Endothelial cell (in vitro differentiated cells): Measurements from ENCODE around the gene ZNF174. TPM values are rescaled to one million over a fixed set of nuclear protein-coding genes. Genes with fewer than 3 reads are reported as not detected.

ENCODE experiments used
- DNase-seq: peaks from one replicate; pipeline ENCODE4 v3.0.0; 2021; ENCODE audit warnings: low spot score
- H3K27ac Mint-ChIP-seq: one replicate; pipeline ENCODE4 v1.8.0; 2021; ENCODE audit warnings: mixed read lengths, inconsistent platforms; ENCODE audit not compliant: unreplicated experiment
- H3K27me3 Mint-ChIP-seq: one replicate; pipeline ENCODE4 v1.8.0; 2021; ENCODE audit warnings: mild to moderate bottlenecking, moderate library complexity, mixed read lengths, inconsistent platforms; ENCODE audit not compliant: unreplicated experiment
- H3K36me3 Mint-ChIP-seq: one replicate; pipeline ENCODE4 v1.8.0; 2021; ENCODE audit warnings: mild to moderate bottlenecking, low read depth, mixed read lengths, inconsistent platforms; ENCODE audit not compliant: unreplicated experiment
- H3K4me1 Mint-ChIP-seq: one replicate; pipeline ENCODE4 v1.8.0; 2021; ENCODE audit warnings: mild to moderate bottlenecking, mixed read lengths, inconsistent platforms; ENCODE audit not compliant: unreplicated experiment
- H3K4me3 Mint-ChIP-seq: one replicate; pipeline ENCODE4 v1.8.0; 2021; ENCODE audit warnings: mild to moderate bottlenecking, mixed read lengths, inconsistent platforms; ENCODE audit not compliant: unreplicated experiment
- H3K9me3 Mint-ChIP-seq: one replicate; pipeline ENCODE4 v1.8.0; 2021; ENCODE audit warnings: mixed read lengths, inconsistent platforms; ENCODE audit not compliant: unreplicated experiment
- CTCF ChIP-seq: fragments of 200-600 bp; sonication (generic); IDR thresholded peaks from one replicate; pipeline ENCODE4 v1.5.0; 2021; ENCODE audit warnings: antibody characterized with exemption; ENCODE audit not compliant: unreplicated experiment
- total RNA-seq: library from RNA; stranded (reverse); fragmentation: NEBNext Ultra II Directional; extraction: Animal tissue kit (Norgen Biotek cat#: 25700); gene quantifications from one replicate; pipeline ENCODE4 v1.2.1, GENCODE V29; 2021; ENCODE audit not compliant: unreplicated experiment

ZNF174 gene
- total RNA-seq, 1 donor from 2014 or later = 10.3 TPM

- no peaks in the 10 kb centered on the region for H3K4me1 Mint-ChIP-seq
- no peak overlapping the region for H3K27ac Mint-ChIP-seq
- peaks cover 40% of the 10 kb centered on the region for H3K36me3 Mint-ChIP-seq
- TF ChIP-seq CTCF = no peak
- peaks cover 12% of the 10 kb centered on the region for H3K27me3 Mint-ChIP-seq
- no peak overlapping the region for H3K4me3 Mint-ChIP-seq
- peaks cover 41% of the 10 kb centered on the region for H3K9me3 Mint-ChIP-seq
- DNase-seq = no peak
Measured at GRCh38 chr16:3377917-3378316, 23.1 kb upstream of the ZNF174 start.

GRCh38 chr16:3383045-3383448, 18.0 kb upstream of the ZNF174 start:
- Mint-ChIP-seq H3K36me3 (peaks cover 81% of the 10 kb centered on the region), H3K4me1 (no peaks in the 10 kb centered on the region), H3K9me3 (peaks cover 53% of the 10 kb centered on the region), H3K4me3 (peak overlapping the region; percentile 42), H3K27ac (no peak overlapping the region), H3K27me3 (peaks cover 13% of the 10 kb centered on the region)
- no peak for TF ChIP-seq CTCF
- DNase-seq = no peak

- Mint-ChIP-seq H3K27ac (no peak overlapping the region), H3K4me1 (no peaks in the 10 kb centered on the region), H3K27me3 (peaks cover 12% of the 10 kb centered on the region), H3K4me3 (peak overlapping the region; percentile 40), H3K9me3 (peaks cover 29% of the 10 kb centered on the region), H3K36me3 (peaks cover 73% of the 10 kb centered on the region)
- TF ChIP-seq CTCF = no peak
- DNase-seq = no peak
Measured at GRCh38 chr16:3388325-3388724, 12.7 kb upstream of the ZNF174 start.

- Mint-ChIP-seq H3K9me3 (peaks cover 16% of the 10 kb centered on the region), H3K36me3 (peaks cover 70% of the 10 kb centered on the region), H3K4me3 (peak overlapping the region; percentile 63), H3K27ac (no peak overlapping the region), H3K4me1 (no peaks in the 10 kb centered on the region), H3K27me3 (peaks cover 5% of the 10 kb centered on the region)
- no peak for DNase-seq
- TF ChIP-seq CTCF = no peak
Measured at GRCh38 chr16:3389663-3390338, 11.2 kb upstream of the ZNF174 start.

GRCh38 chr16:3400446-3400778, 603 bp upstream of the ZNF174 start:
- peaks cover 20% of the 10 kb centered on the region for H3K4me1 Mint-ChIP-seq
- peaks cover 6% of the 10 kb centered on the region for H3K9me3 Mint-ChIP-seq
- TF ChIP-seq CTCF = no peak
- DNase-seq = no peak
- peaks cover 67% of the 10 kb centered on the region for H3K36me3 Mint-ChIP-seq
- H3K27ac Mint-ChIP-seq = peak overlapping the region; percentile 79
- H3K27me3 Mint-ChIP-seq = peaks cover 9% of the 10 kb centered on the region
- peak overlapping the region; percentile 96 for H3K4me3 Mint-ChIP-seq
